Measurements from ENCODE around the gene SH3GL2.

GRCh38 chr9:17802249-17802857, 223.5 kb downstream of the SH3GL2 start:
- TF ChIP-seq EZH2 (IDR thresholded peaks at IDR 0.05; ENCODE audit: borderline replicate concordance, insufficient read depth, low read depth, low read length, poor library complexity, severe bottlenecking) (no peak), CTCF (IDR thresholded peaks at IDR 0.05) (no peak)
